Testis (tissue), 3 donors: ENCODE results near the gene EEIG2. TPM values are rescaled to one million over a fixed set of nuclear protein-coding genes. Genes with fewer than 3 reads are reported as not detected.

Experiments
- DNase-seq: peaks from one replicate; pipeline ENCODE4 v3.0.0-alpha.2; 2019
- H3K27ac ChIP-seq, 2 donors: fragments of 200-600 bp; sonication (generic); one replicate each; pipeline ENCODE4 v1.5.1; 2019
- H3K27me3 ChIP-seq: fragments of 200-600 bp; sonication (generic); one replicate; pipeline ENCODE4 v1.5.1; 2019
- H3K36me3 ChIP-seq: fragments of 200-600 bp; sonication (generic); one replicate; pipeline ENCODE4 v1.5.1; 2017; ENCODE audit warnings: low read depth; ENCODE audit errors: missing control alignments
- H3K4me1 ChIP-seq: fragments of 200-600 bp; sonication (generic); one replicate; pipeline ENCODE4 v1.5.1; 2019
- H3K4me3 ChIP-seq, 2 donors: fragments of 200-600 bp; sonication (generic); one replicate each; pipeline ENCODE4 v1.5.1; 2017 to 2019
- H3K9me3 ChIP-seq: fragments of 200-600 bp; sonication (generic); one replicate; pipeline ENCODE4 v1.5.1; 2017
- POLR2A ChIP-seq: fragments of 450-650 bp; IDR thresholded peaks from one replicate; pipeline ENCODE4 v1.6.1; 2017; ENCODE audit warnings: antibody characterized with exemption, mild to moderate bottlenecking, moderate library complexity
- WGBS, 2 donors: methylation state at CpG; one replicate each; pipeline ENCODE4 v1.1.5; 2018; 5-methylcytosine and 5-hydroxymethylcytosine counted together
- intact Hi-C: fragments of 100-400 bp; cut with DNase I; formaldehyde crosslinking; loops from one replicate; pipeline ENCODE4 v1.15.1; 2023; ENCODE audit warnings: low total_unique reads
- polyA plus RNA-seq: library from polyadenylated mRNA; stranded (reverse); fragments of 350-450 nt; fragmentation: Illumina TruSeq; extraction: RNeasy Lipid Tissue Mini Kit (QIAGEN cat#74804); gene quantifications from one replicate; pipeline ENCODE4 v1.2.3, GENCODE V29; 2014; ENCODE audit warnings: low read depth, low replicate concordance; ENCODE audit not compliant: insufficient read depth
- total RNA-seq, 2 donors: library from RNA; depleted of rRNA; stranded (reverse); fragments of >200 nt; gene quantifications; one replicate each; pipeline ENCODE4 v1.2.3, GENCODE V29; 2016
- TF ChIP-seq, protein P1 (sequence below), 3 experiments: fragments of 450-650 bp in 2 of 3; fragments of 200-600 bp in 1 of 3; sonication (generic) in 1 of 3; IDR thresholded peaks; one replicate each; pipeline ENCODE4 v1.5.1; 2016 to 2019; ENCODE audit warnings: antibody characterized with exemption in 3 of 3, mild to moderate bottlenecking in 2 of 3, moderate library complexity in 1 of 3

The EEIG2 gene
- total and polyA plus RNA-seq, 3 donors from 2014 or later, result 11.6 to 20.6 (median 14.7) TPM

DNA sequence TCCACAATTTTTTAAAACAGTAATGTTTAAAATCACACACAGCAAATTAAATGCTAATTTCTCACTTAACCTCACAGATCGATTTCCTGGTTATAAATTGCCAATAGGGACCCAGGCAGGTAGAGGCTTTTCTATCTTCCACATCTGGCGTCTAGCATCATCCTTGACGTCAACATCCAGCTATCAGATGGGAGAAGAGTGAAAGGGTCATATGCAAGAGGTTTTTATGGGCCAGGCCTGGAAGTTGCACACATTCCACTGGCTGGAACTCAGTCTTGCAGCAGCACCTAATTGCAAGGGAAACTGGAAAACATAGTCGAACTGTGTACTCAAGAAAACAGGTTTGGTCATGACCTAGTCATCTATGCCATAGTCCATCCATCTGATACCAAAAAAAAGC is 6.0 kb upstream of the EEIG2 start:
- Histone ChIP-seq H3K9me3 (no peaks in the 10 kb centered on the region), H3K27me3 (no peaks in the 10 kb centered on the region), H3K36me3 (no peaks in the 10 kb centered on the region), H3K4me1 (no peaks in the 10 kb centered on the region), H3K4me3 (no peak overlapping the region), H3K27ac (no peak overlapping the region)
- 88 to 90% methylated on average over 4 of the region's 4 CpGs for WGBS, 2 donors
- TF ChIP-seq POLR2A, result no peak
- TF ChIP-seq, protein P1, sequence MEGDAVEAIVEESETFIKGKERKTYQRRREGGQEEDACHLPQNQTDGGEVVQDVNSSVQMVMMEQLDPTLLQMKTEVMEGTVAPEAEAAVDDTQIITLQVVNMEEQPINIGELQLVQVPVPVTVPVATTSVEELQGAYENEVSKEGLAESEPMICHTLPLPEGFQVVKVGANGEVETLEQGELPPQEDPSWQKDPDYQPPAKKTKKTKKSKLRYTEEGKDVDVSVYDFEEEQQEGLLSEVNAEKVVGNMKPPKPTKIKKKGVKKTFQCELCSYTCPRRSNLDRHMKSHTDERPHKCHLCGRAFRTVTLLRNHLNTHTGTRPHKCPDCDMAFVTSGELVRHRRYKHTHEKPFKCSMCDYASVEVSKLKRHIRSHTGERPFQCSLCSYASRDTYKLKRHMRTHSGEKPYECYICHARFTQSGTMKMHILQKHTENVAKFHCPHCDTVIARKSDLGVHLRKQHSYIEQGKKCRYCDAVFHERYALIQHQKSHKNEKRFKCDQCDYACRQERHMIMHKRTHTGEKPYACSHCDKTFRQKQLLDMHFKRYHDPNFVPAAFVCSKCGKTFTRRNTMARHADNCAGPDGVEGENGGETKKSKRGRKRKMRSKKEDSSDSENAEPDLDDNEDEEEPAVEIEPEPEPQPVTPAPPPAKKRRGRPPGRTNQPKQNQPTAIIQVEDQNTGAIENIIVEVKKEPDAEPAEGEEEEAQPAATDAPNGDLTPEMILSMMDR (IDR thresholded peaks at IDR 0.05), result no peak
- no peak for DNase-seq
- intact Hi-C loops, result no loop called here

DNA sequence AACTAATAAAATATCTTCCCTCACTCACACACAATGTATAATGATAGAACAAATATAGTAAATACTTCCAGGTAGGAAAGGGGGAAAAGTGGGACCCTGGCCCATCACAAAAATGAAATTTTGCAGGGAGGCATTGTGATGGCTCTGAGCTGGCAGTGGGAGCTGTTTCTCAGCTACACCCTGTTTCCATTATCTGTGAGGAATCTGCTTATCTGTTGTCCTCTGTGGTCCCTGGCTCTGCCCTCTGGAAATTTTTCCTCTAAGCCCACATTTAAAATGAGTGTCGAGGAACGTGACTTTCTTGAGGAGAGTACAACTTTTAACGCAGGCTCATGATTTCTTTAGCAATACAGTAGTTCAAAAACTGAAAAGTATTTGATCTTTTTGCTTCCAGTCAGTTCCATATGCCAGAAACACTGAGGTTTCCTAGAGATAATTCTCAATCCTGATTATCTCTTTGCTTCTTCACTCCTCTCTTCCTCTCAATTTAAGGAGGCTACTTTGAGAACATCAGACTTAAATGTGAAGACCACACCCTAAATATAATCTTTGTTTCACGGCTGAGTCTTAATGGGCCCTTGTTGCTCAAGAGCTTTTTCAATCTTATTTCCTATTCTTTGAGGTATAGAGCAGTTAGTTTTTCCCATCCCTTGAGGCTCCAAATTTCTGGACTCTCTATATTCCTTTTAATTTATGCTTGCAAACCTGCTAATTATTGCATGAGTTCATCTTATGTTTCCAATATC is 5.0 kb upstream of the EEIG2 start:
- no peaks in the 10 kb centered on the region for H3K9me3 ChIP-seq
- no peak for DNase-seq
- no peak overlapping the region for H3K27ac ChIP-seq
- no peaks in the 10 kb centered on the region for H3K27me3 ChIP-seq
- no peaks in the 10 kb centered on the region for H3K4me1 ChIP-seq
- H3K4me3 ChIP-seq, result no peak overlapping the region
- WGBS, 2 donors, result 58 to 82% methylated on average over 4 of the region's 4 CpGs
- H3K36me3 ChIP-seq, result no peaks in the 10 kb centered on the region
- intact Hi-C loops, result no loop called here
- TF ChIP-seq, protein P1 (IDR thresholded peaks at IDR 0.05), result no peak
- no peak for TF ChIP-seq POLR2A

GRCh38 chr1:108556066-108556465 is 3.8 kb upstream of the EEIG2 start:
- H3K27me3 ChIP-seq, result no peaks in the 10 kb centered on the region
- no peaks in the 10 kb centered on the region for H3K9me3 ChIP-seq
- intact Hi-C loops, result no loop called here
- H3K27ac ChIP-seq, result no peak overlapping the region
- no peak for DNase-seq
- TF ChIP-seq, protein P1 (IDR thresholded peaks at IDR 0.05), result no peak
- TF ChIP-seq POLR2A, result no peak
- no peak overlapping the region for H3K4me3 ChIP-seq
- no peaks in the 10 kb centered on the region for H3K36me3 ChIP-seq
- no peaks in the 10 kb centered on the region for H3K4me1 ChIP-seq

GRCh38 chr1:108556499-108556898 is 3.4 kb upstream of the EEIG2 start:
- Histone ChIP-seq H3K27ac (no peak overlapping the region), H3K9me3 (no peaks in the 10 kb centered on the region), H3K27me3 (no peaks in the 10 kb centered on the region), H3K4me3 (no peak overlapping the region), H3K36me3 (no peaks in the 10 kb centered on the region), H3K4me1 (peaks cover 2% of the 10 kb centered on the region)
- 74 to 82% methylated on average over 4 of the region's 4 CpGs for WGBS, 2 donors
- intact Hi-C loops, result no loop called here
- TF ChIP-seq POLR2A, result no peak
- TF ChIP-seq, protein P1 (IDR thresholded peaks at IDR 0.05), result no peak
- no peak for DNase-seq

GRCh38 chr1:108557296-108557695 is 2.6 kb upstream of the EEIG2 start:
- Histone ChIP-seq H3K4me3 (no peak overlapping the region), H3K36me3 (no peaks in the 10 kb centered on the region)
- intact Hi-C loops, result no loop called here

More at GRCh38 chr1:108557296-108557695, 2.6 kb upstream of the EEIG2 start:
- Histone ChIP-seq H3K27ac (no peak overlapping the region), H3K4me1 (peaks cover 5% of the 10 kb centered on the region), H3K9me3 (no peaks in the 10 kb centered on the region), H3K27me3 (no peaks in the 10 kb centered on the region)
- no peak for TF ChIP-seq POLR2A
- TF ChIP-seq, protein P1 (IDR thresholded peaks at IDR 0.05), result no peak
- no peak for DNase-seq
